ENCODE data around the gene FAAP20. TPM values are rescaled to one million over a fixed set of nuclear protein-coding genes. Genes with fewer than 3 reads are reported as not detected.

FAAP20 gene
- total RNA-seq, 1 experiment from 2014 or later = 114 TPM

GRCh38 chr1:2236695-2237677 is 42.4 kb upstream of the FAAP20 start:
- Histone ChIP-seq H3K9ac (ENCODE audit: low read length) (no peak overlapping the region), H3F3A (ENCODE audit: low read length, unreplicated experiment) (no peaks in the 10 kb centered on the region), H3K4me3 (ENCODE audit: low read length) (no peak overlapping the region), H3K36me3 (ENCODE audit: low read depth, low read length) (no peaks in the 10 kb centered on the region), H3K4me1 (ENCODE audit: insufficient read depth, low read length) (peaks cover 23% of the 10 kb centered on the region), H2AFZ (ENCODE audit: low read length) (no peak overlapping the region), H3K27ac (ENCODE audit: low read length) (no peak overlapping the region), H3K4me2 (ENCODE audit: low read length) (no peak overlapping the region), H4K20me1 (ENCODE audit: low read length) (peaks cover 89% of the 10 kb centered on the region), H3K27me3 (ENCODE audit: low read length) (no peaks in the 10 kb centered on the region), H3K79me2 (ENCODE audit: low read length) (peaks cover 100% of the 10 kb centered on the region), H3K9me2 (replicated peaks; ENCODE audit: low read length) (no peaks in the 10 kb centered on the region), H3K9me3 (ENCODE audit: low read length) (no peaks in the 10 kb centered on the region)
- POLR2A ChIA-PET (ENCODE audit: unreplicated experiment) = no interaction called here
- BruUV-seq (replicated peaks) = no TSS peak
- TF ChIP-seq CTCF (conservative IDR thresholded peaks at IDR 0.05; ENCODE audit: low read depth, low read length) (no peak), EZH2phosphoT487 (IDR thresholded peaks at IDR 0.05; ENCODE audit: borderline replicate concordance, low read length) (no peak), EZH2 (IDR thresholded peaks at IDR 0.05; ENCODE audit: low read length, unreplicated experiment) (no peak)
- intact Hi-C loops (cut with micrococcal nuclease) = no loop called here
- ATAC-seq (no peak), DNase-seq (no peak)
- CTCF ChIA-PET = no interaction called here

- H3K9me2 ChIP-seq (replicated peaks; ENCODE audit: low read length) = no peaks in the 10 kb centered on the region
- no TSS peak for BruUV-seq (replicated peaks)
- CTCF ChIA-PET = no interaction called here
- intact Hi-C loops (cut with micrococcal nuclease) = no loop called here
- H3F3A ChIP-seq (ENCODE audit: low read length, unreplicated experiment) = no peaks in the 10 kb centered on the region
- ATAC-seq (no peak), DNase-seq (no peak)
- H3K36me3 ChIP-seq (ENCODE audit: low read depth, low read length) = no peaks in the 10 kb centered on the region
- no peak overlapping the region for H3K4me3 ChIP-seq (ENCODE audit: low read length)
- no peaks in the 10 kb centered on the region for H3K9me3 ChIP-seq (ENCODE audit: low read length)
- peaks cover 32% of the 10 kb centered on the region for H3K4me1 ChIP-seq (ENCODE audit: insufficient read depth, low read length)
- H4K20me1 ChIP-seq (ENCODE audit: low read length) = peaks cover 97% of the 10 kb centered on the region
- no peak for TF ChIP-seq EZH2phosphoT487 (IDR thresholded peaks at IDR 0.05; ENCODE audit: borderline replicate concordance, low read length)
- no peak for TF ChIP-seq CTCF (conservative IDR thresholded peaks at IDR 0.05; ENCODE audit: low read depth, low read length)
- TF ChIP-seq EZH2 (IDR thresholded peaks at IDR 0.05; ENCODE audit: low read length, unreplicated experiment) = no peak
- POLR2A ChIA-PET (ENCODE audit: unreplicated experiment) = no interaction called here
- H3K27ac ChIP-seq (ENCODE audit: low read length) = no peak overlapping the region
- no peaks in the 10 kb centered on the region for H3K27me3 ChIP-seq (ENCODE audit: low read length)
- H3K4me2 ChIP-seq (ENCODE audit: low read length) = no peak overlapping the region
- H2AFZ ChIP-seq (ENCODE audit: low read length) = no peak overlapping the region
- H3K9ac ChIP-seq (ENCODE audit: low read length) = no peak overlapping the region
- H3K79me2 ChIP-seq (ENCODE audit: low read length) = peaks cover 100% of the 10 kb centered on the region
Measured at GRCh38 chr1:2235300-2235998, 40.9 kb upstream of the FAAP20 start.

Data from PC-3 (cell line).